Astrocyte (in vitro differentiated cells and primary cell): ENCODE results near the gene MTUS2.

Experiments
- CTCF ChIP-seq: IDR thresholded peaks from 2 replicates; pipeline ENCODE4 v1.5.1; 2011; ENCODE audit warnings: low read depth, mild to moderate bottlenecking, inconsistent platforms, low read length, moderate library complexity; ENCODE audit not compliant: insufficient read depth
- EZH2 ChIP-seq: IDR thresholded peaks from 2 replicates; pipeline ENCODE4 v1.6.1; 2012; ENCODE audit warnings: mild to moderate bottlenecking, low read length, inconsistent platforms; ENCODE audit not compliant: insufficient read depth

GRCh38 chr13:29279356-29280254, 459.5 kb downstream of the MTUS2 start:
- TF ChIP-seq CTCF: no peak
- TF ChIP-seq EZH2: no peak
